Ammon's horn (tissue), 1 donor: ENCODE measurements around the gene NOB1.
"Not testable (repeated sequence)": the region's sequence is repeated elsewhere in the genome, so short reads cannot be mapped to it uniquely, and the experiment has no call there.

ENCODE experiments used
- DNase-seq: peaks from one replicate; pipeline ENCODE4 v3.0.0-alpha.2; 2016; ENCODE audit warnings: low spot score

The NOB1 gene

GRCh38 chr16:69761983-69762813, 7.5 kb upstream of the NOB1 start, which contains the start of gene WWP2:
Gene WWP2, plus strand, starts transcription at chr16:69762332. Its CDS starts 24,679 bp downstream, at chr16:69787011.
- DNase-seq, result peak; percentile 68

GRCh38 chr16:69757375-69757774, 2.6 kb upstream of the NOB1 start:
- DNase-seq, result not testable (repeated sequence)

GRCh38 chr16:69756705-69757104, 2.0 kb upstream of the NOB1 start:
- DNase-seq, result no peak

GRCh38 chr16:69754143-69754468, 620 bp downstream of the NOB1 start:
- no peak for DNase-seq

GRCh38 chr16:69748694-69749345, 5.9 kb downstream of the NOB1 start:
- no peak for DNase-seq

GRCh38 chr16:69747115-69747514, 7.6 kb downstream of the NOB1 start:
- DNase-seq, result no peak

- DNase-seq, result no peak
Measured at GRCh38 chr16:69745959-69746358, 8.8 kb downstream of the NOB1 start.

GRCh38 chr16:69745232-69745612, 9.5 kb downstream of the NOB1 start:
- no peak for DNase-seq

GRCh38 chr16:69744363-69745231, 10.1 kb downstream of the NOB1 start:
- DNase-seq, result no peak

GRCh38 chr16:69741951-69742904, 12.5 kb downstream of the NOB1 start:
- peak; percentile 46 for DNase-seq

- DNase-seq, result peak; percentile 42
Measured at GRCh38 chr16:69741519-69741918, 13.2 kb downstream of the NOB1 start.

GRCh38 chr16:69732101-69732500, 22.6 kb downstream of the NOB1 start:
- no peak for DNase-seq

- not testable (repeated sequence) for DNase-seq
Measured at GRCh38 chr16:69731280-69731679, 23.4 kb downstream of the NOB1 start.

- not testable (repeated sequence) for DNase-seq
Measured at GRCh38 chr16:69729030-69729429, 25.7 kb downstream of the NOB1 start.

- DNase-seq, result peak; percentile 78
Measured at GRCh38 chr16:69727916-69728270, 26.8 kb downstream of the NOB1 start.

GRCh38 chr16:69726313-69727060, 28.2 kb downstream of the NOB1 start, which contains the start of gene NQO1:
Gene NQO1, minus strand, starts transcription at chr16:69726560. Its CDS starts 121 bp downstream, at chr16:69726439.
- DNase-seq, result peak; percentile 91

GRCh38 chr16:69725480-69726312, 29.0 kb downstream of the NOB1 start:
- no peak for DNase-seq

- DNase-seq, result peak; percentile 43
Measured at GRCh38 chr16:69724981-69725479, 29.7 kb downstream of the NOB1 start.

- DNase-seq, result no peak
Measured at GRCh38 chr16:69724414-69724873, 30.3 kb downstream of the NOB1 start.
